Large intestine (tissue), 3 donors: Measurements from ENCODE around the gene OR52E4. TPM values are rescaled to one million over a fixed set of nuclear protein-coding genes. Genes with fewer than 3 reads are reported as not detected.

Experiments
- DNase-seq, 2 donors: peaks; one replicate each; pipeline versions ENCODE4 v3.0.0 to v3.0.0-alpha.2; 2013
- H3K27ac ChIP-seq: one replicate; pipeline ENCODE4 v1.5.1; 2013; ENCODE audit warnings: low read length
- H3K27me3 ChIP-seq: 2 replicates; pipeline ENCODE4 v1.6.1; 2013; ENCODE audit warnings: low read length; ENCODE audit not compliant: control insufficient read depth, insufficient read depth
- H3K36me3 ChIP-seq: 2 replicates; pipeline ENCODE4 v1.6.1; 2013; ENCODE audit warnings: low read length; ENCODE audit not compliant: control insufficient read depth, insufficient read depth
- H3K4me1 ChIP-seq: one replicate; pipeline ENCODE4 v1.6.1; 2013; ENCODE audit warnings: low read length; ENCODE audit not compliant: control insufficient read depth, insufficient read depth
- H3K4me3 ChIP-seq: one replicate; pipeline ENCODE4 v1.5.1; 2013; ENCODE audit warnings: low read length
- H3K9me3 ChIP-seq: one replicate; pipeline ENCODE4 v1.6.1; 2013; ENCODE audit warnings: mild to moderate bottlenecking, low read depth, low read length, moderate library complexity; ENCODE audit not compliant: control insufficient read depth
- WGBS: methylation state at CpG from one replicate; pipeline ENCODE4 v1.1.5; 2013; ENCODE audit warnings: low lambda C conversion rate; ENCODE audit not compliant: insufficient coverage; 5-methylcytosine and 5-hydroxymethylcytosine counted together
- polyA plus RNA-seq: library from polyadenylated mRNA; unstranded; fragments of 120-200 nt; gene quantifications from one replicate; pipeline ENCODE4 v1.2.1, GENCODE V29; 2013

Gene OR52E4
- polyA plus RNA-seq, 1 donor: not detected

- H3K36me3 ChIP-seq: no peaks in the 10 kb centered on the region
- DNase-seq: no peak
- H3K4me1 ChIP-seq: no peaks in the 10 kb centered on the region
- H3K9me3 ChIP-seq: no peaks in the 10 kb centered on the region
- no peaks in the 10 kb centered on the region for H3K27me3 ChIP-seq
- H3K27ac ChIP-seq: no peak overlapping the region
- no peak overlapping the region for H3K4me3 ChIP-seq
These were observed 1.3 kb downstream of the OR52E4 start for GRCh38 chr11:5881756-5882155.

GRCh38 chr11:5887172-5887571, 6.7 kb downstream of the OR52E4 start:
- H3K27ac ChIP-seq: no peak overlapping the region
- no peaks in the 10 kb centered on the region for H3K9me3 ChIP-seq
- 92% methylated on average over 2 of the region's 3 CpGs for WGBS
- no peak for DNase-seq
- no peaks in the 10 kb centered on the region for H3K27me3 ChIP-seq
- H3K4me1 ChIP-seq: no peaks in the 10 kb centered on the region
- no peaks in the 10 kb centered on the region for H3K36me3 ChIP-seq
- H3K4me3 ChIP-seq: no peak overlapping the region

- H3K4me1 ChIP-seq: no peaks in the 10 kb centered on the region
- H3K4me3 ChIP-seq: no peak overlapping the region
- no peak overlapping the region for H3K27ac ChIP-seq
- DNase-seq: no peak
- no peaks in the 10 kb centered on the region for H3K27me3 ChIP-seq
- no CpG with 5 or more reads among the region's 1 CpG for WGBS
- H3K9me3 ChIP-seq: no peaks in the 10 kb centered on the region
- no peaks in the 10 kb centered on the region for H3K36me3 ChIP-seq
These were observed 7.2 kb downstream of the OR52E4 start for GRCh38 chr11:5887661-5888060.

GRCh38 chr11:5891216-5891800, 10.9 kb downstream of the OR52E4 start:
- Histone ChIP-seq H3K4me3 (no peak overlapping the region), H3K27me3 (no peaks in the 10 kb centered on the region), H3K27ac (no peak overlapping the region), H3K9me3 (no peaks in the 10 kb centered on the region), H3K36me3 (no peaks in the 10 kb centered on the region), H3K4me1 (no peaks in the 10 kb centered on the region)
- 83% methylated on average over 1 of the region's 4 CpGs for WGBS
- no peak for DNase-seq

GRCh38 chr11:5892908-5893307, 12.5 kb downstream of the OR52E4 start, which contains the start of gene OR52E5:
OR52E5 (plus strand) TSS chr11:5893208; CDS start chr11:5900777, 7,569 bp downstream.
- Histone ChIP-seq H3K36me3 (no peaks in the 10 kb centered on the region), H3K27me3 (no peaks in the 10 kb centered on the region), H3K4me1 (no peaks in the 10 kb centered on the region), H3K4me3 (no peak within 1 kb of the TSS), H3K27ac (no peak within 1 kb of the TSS), H3K9me3 (no peaks in the 10 kb centered on the region)
- 100% methylated on average over 1 of the region's 3 CpGs for WGBS
- DNase-seq: no peak

GRCh38 chr11:5899534-5899933, 19.1 kb downstream of the OR52E4 start:
- H3K27me3 ChIP-seq: no peaks in the 10 kb centered on the region
- no peaks in the 10 kb centered on the region for H3K4me1 ChIP-seq
- no peaks in the 10 kb centered on the region for H3K9me3 ChIP-seq
- H3K4me3 ChIP-seq: no peak overlapping the region
- no CpG with 5 or more reads among the region's 2 CpGs for WGBS
- no peaks in the 10 kb centered on the region for H3K36me3 ChIP-seq
- DNase-seq: no peak
- H3K27ac ChIP-seq: no peak overlapping the region

GRCh38 chr11:5910540-5910939, 30.1 kb downstream of the OR52E4 start:
- H3K4me1 ChIP-seq: no peaks in the 10 kb centered on the region
- H3K36me3 ChIP-seq: no peaks in the 10 kb centered on the region
- DNase-seq: no peak
- H3K4me3 ChIP-seq: no peak overlapping the region
- H3K27ac ChIP-seq: no peak overlapping the region
- H3K27me3 ChIP-seq: no peaks in the 10 kb centered on the region
- peaks cover 4% of the 10 kb centered on the region for H3K9me3 ChIP-seq
- WGBS: no CpG with 5 or more reads among the region's 2 CpGs

GRCh38 chr11:5922749-5923426, 42.5 kb downstream of the OR52E4 start:
- Histone ChIP-seq H3K36me3 (no peaks in the 10 kb centered on the region), H3K4me1 (no peaks in the 10 kb centered on the region), H3K27me3 (no peaks in the 10 kb centered on the region), H3K4me3 (no peak overlapping the region), H3K27ac (no peak overlapping the region), H3K9me3 (no peaks in the 10 kb centered on the region)
- DNase-seq: no peak
- no CpG with 5 or more reads among the region's 2 CpGs for WGBS

GRCh38 chr11:5923427-5923776, 43.0 kb downstream of the OR52E4 start:
- no peaks in the 10 kb centered on the region for H3K27me3 ChIP-seq
- no peak overlapping the region for H3K27ac ChIP-seq
- H3K4me3 ChIP-seq: no peak overlapping the region

GRCh38 chr11:5923794-5924193, 43.4 kb downstream of the OR52E4 start:
- Histone ChIP-seq H3K9me3 (peaks cover 4% of the 10 kb centered on the region), H3K4me3 (no peak overlapping the region)
- DNase-seq: no peak

More at GRCh38 chr11:5923427-5923776, 43.0 kb downstream of the OR52E4 start:
- Histone ChIP-seq H3K36me3 (no peaks in the 10 kb centered on the region), H3K9me3 (peaks cover under 1% of the 10 kb centered on the region), H3K4me1 (no peaks in the 10 kb centered on the region)
- no peak for DNase-seq

GRCh38 chr11:5928271-5928670, 47.8 kb downstream of the OR52E4 start:
- DNase-seq: no peak
- H3K27ac ChIP-seq: no peak overlapping the region
- no peak overlapping the region for H3K4me3 ChIP-seq
- no peaks in the 10 kb centered on the region for H3K27me3 ChIP-seq
- H3K36me3 ChIP-seq: no peaks in the 10 kb centered on the region
- WGBS: 100% methylated on average over 6 of the region's 17 CpGs
- no peaks in the 10 kb centered on the region for H3K4me1 ChIP-seq
- peaks cover 24% of the 10 kb centered on the region for H3K9me3 ChIP-seq

More at GRCh38 chr11:5923794-5924193, 43.4 kb downstream of the OR52E4 start:
- Histone ChIP-seq H3K27ac (no peak overlapping the region), H3K27me3 (no peaks in the 10 kb centered on the region), H3K4me1 (no peaks in the 10 kb centered on the region), H3K36me3 (no peaks in the 10 kb centered on the region)
